Activated CD8-positive, alpha-beta memory T cell treated with anti-CD3 and anti-CD28 coated beads, Interleukin-2, amount 50 U/mL, for 48 hours (primary cell): Measurements from ENCODE around the gene NREP.

Source experiments
- DNase-seq: peaks from one replicate; pipeline ENCODE4 v3.0.0-alpha.2; 2020

NREP gene

DNA sequence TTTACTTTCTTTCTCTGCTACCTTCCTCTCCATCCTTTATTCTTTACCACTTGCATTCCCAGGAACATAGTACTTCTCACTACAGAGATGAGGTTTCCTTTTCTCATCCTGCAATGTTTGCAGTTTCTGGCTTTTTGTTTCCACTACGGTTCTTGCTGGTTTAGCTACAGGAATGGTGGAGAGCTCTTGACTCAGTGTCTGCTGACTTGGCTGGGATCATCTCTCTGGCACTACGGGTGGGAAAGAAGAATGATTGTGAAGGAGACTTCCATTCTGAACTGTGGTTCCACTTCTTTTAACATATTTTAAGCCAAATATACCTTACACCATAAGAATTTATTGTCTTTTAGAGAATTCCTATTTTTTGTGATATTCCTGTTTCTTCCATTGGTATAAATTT, 65.1 kb downstream of the NREP start:
- DNase-seq, result no peak

DNA sequence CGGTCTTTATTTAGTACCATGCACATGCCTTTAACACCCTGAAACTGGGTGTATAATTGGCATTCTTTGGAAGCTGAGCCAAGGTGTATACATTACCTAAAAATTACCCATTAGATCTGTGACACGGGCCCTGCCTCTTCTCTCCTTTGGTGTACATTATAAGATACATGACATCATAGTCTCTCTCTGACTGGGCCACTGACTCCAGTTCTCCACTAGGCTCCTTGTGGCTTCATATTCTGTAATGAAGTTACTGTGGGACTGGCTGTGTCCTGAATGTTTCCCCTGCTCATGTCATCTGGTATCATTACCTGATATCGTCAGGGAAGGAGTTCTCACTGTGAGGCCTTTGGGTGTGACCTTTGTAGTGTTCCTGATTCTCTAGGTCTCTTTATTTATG, 65.5 kb downstream of the NREP start:
- no peak for DNase-seq

DNA sequence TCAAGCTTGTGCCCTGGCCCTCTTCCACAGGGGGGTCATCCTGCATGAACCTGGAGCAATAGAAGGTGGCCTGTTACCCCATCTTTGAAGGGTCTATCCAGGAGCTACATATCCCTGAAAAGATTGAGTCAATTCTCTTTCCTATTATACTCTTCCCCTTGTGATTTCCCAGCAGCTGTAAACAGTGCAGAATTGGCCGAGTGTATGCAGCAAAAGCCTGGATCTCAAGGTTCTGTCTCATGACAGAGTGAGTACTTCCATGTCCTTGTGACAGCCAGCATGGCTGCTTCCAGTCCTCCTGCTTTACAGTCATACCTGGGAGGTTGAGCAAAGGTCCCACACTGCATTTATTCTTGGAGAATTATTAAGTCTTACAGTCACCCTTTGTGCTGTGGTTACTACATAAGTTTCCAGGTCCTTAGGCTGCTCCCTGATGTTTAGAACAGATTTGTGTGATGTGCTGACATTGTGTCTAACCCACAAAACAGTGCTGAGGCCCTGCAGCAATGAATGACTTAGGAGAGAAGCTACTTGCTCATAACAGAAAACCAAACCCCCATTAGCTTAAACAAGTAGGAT, 67.5 kb downstream of the NREP start:
- no peak for DNase-seq

DNA sequence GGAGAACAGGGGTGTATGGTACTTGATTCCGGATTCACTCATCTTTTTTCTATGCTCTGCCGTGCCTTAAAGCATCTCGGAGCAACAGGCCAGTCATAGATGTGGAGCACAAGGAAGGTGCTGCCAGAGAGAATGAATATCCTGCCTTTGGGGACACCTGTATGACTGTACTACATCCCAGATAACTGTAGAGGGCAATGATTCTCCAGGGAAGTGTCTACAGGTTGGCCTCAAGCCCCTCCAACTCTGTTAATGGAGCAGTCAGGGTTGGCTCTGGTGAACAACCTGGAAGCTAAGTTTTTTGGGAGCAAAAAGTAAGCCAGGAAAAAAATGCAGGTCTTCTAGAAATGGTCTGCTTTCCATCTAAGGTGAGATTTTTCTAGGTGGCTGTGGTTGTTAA, 71.0 kb downstream of the NREP start:
- no peak for DNase-seq

DNA sequence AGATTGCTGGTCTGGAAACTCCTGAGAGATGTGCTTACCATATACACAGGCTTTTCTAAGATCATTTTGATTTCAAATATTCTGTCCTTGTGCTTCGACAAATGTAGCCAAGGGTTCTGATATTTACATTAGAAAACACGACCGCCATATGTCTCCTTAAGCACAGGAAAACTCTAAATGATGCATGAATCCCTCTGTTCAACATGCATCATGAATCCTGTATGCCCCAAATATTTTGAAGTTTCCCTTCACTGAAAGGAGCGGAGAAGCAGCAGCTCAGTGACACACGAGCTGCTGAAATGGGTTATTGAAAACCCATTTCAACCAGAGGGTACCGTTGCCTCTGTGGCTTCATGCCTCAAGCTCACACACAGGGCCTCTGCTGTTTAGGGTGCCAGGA, 74.4 kb downstream of the NREP start:
- DNase-seq, result no peak

DNA sequence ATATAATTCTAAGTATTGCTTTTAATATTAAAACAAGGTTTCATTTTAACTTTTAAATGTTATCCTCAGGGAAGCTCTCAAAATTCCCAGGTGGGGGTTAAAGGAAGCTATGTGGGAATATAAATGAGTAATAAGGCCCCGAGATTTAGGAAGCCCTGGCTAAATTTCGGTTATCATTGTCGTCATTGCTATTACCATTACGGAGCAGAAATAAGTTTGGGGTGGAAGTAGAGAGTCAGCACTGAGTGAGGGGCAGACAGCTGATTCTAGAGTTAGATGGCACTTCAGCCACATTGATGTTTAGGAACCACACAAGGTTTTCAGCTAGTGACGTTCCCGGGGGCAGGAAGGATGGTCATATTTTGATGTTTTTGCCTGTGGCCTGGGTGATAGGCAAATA, 74.9 kb downstream of the NREP start:
- no peak for DNase-seq

DNA sequence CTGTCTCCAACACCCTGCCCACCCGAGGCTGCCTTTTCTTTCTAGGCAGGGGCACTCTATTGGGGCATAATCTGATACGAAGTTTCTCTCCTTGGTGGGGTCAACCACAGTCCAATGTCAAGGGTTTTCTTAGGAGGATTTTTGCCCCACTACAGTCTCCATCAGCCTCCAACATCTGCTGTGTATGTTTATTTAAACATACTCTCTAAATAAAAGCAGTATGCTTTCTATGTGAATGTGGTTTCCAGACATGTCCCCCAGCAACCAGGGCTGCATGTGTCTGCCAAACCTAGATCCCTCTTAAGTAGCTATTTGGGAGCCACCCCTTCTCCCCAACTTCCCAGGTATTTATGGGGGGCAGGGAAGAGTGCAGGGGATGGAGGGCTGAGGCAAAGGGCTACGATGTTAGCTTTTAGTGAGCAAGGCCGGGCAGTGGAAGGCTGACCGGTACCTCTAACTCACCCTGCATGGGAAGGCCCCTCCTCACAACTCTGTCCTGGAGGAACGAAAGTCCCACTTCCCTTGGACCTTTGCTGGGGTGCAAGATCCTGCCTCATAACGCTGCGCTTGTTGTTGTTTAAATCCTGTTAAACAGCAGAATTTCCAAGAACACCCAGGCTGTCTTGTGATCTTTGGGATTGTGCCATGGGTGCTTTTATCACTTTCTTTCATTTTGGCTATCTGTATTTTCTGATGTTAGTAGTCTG, 75.4 kb downstream of the NREP start:
- no peak for DNase-seq

DNA sequence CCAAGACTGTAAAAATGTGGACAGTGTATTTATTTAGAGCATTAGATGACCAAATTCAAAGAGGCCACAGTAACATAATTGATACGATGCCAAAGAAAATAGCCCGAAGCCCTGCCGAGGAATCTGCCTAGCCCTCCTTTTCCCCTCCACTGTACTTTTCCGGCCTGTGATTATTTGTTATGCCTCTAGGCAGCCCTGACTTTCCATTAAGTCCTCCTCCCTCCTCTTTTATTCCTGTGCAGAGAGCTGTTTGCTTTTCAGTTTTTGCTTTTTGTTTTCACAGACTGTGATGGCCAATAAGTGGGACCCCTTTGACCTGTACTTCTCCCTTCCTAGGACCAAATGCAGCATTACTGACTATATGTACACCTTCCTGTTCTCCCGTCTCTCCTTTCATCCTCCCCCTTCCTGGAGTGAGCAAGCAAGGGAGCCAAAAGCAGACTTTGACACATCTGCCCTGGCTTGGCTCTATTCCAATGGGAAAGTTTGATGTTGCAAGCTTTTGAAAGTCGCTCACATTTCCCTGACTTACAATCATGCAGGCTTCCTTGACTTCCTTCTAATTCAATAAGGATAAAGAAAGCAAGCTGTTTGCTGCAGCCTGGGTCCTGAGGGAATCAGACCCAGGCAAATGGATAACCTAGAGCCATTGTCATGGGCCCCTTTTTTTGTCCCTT, 76.1 kb downstream of the NREP start:
- no peak for DNase-seq

DNA sequence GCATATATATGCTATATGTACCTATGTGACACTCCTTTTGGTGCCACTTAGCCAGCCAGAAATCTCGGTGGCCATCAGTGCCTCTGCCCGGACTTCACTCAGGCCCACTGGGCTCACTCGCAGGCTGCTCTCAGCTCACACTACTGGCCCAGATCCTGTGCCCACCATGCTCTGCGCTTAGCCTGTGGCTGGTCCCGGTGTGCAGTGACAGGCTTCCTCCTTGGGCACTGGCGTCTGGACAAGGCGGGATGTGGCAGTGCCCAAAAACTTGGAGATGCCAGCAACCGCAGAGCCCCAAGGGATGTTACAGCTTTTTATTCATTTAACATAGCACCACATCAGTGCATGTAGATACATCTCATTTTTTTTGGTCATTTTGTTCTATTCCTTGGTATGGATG, 77.4 kb downstream of the NREP start:
- DNase-seq, result no peak
